RWPE1 (cell line): ENCODE data around the gene GORAB.

Experiments
- CTCF ChIA-PET: fragments of 350-600 bp; sonication (Branson Sonifier 250); formaldehyde crosslinking; extraction: SDS; loops from one replicate; lab custom pipeline; 2021; lab: Yijun Ruan, JAX
- POLR2A ChIA-PET: fragments of 400-600 bp; formaldehyde crosslinking; extraction: SDS; loops from one replicate; lab custom pipeline; 2020; ENCODE audit warnings: antibody characterized with exemption; ENCODE audit not compliant: low non-redundant PET; lab: Yijun Ruan, JAX
- DNase-seq: peaks from one replicate; pipeline ENCODE4 v3.0.0; 2012; ENCODE audit warnings: low spot score
- H3K27ac ChIP-seq: fragments of 450-650 bp; 2 replicates; pipeline ENCODE4 v1.5.1; 2017
- CTCF ChIP-seq: fragments of 450-650 bp; conservative IDR thresholded peaks from 2 replicates; pipeline ENCODE4 v1.5.1; 2017; ENCODE audit warnings: low read depth, mild to moderate bottlenecking

Gene GORAB

GRCh38 chr1:170498876-170499275 lies 33.1 kb upstream of the GORAB start:
- POLR2A ChIA-PET, result no interaction called here
- no peak for TF ChIP-seq CTCF

GRCh38 chr1:170503665-170504064 lies 28.3 kb upstream of the GORAB start:
- no peak overlapping the region for H3K27ac ChIP-seq
- DNase-seq, result no peak
- no peak for TF ChIP-seq CTCF
- ChIA-PET POLR2A (interaction anchor here (0.6 kb wide), 1 partner anchor 365 kb away, joined by 3 read pairs; no protein-coding TSS in a partner anchor), CTCF (interaction anchor here (0.6 kb wide), 1 partner anchor 37 kb away, joined by 4 read pairs; no protein-coding TSS in a partner anchor)

More at GRCh38 chr1:170498876-170499275, 33.1 kb upstream of the GORAB start:
- CTCF ChIA-PET, result no interaction called here
- no peak overlapping the region for H3K27ac ChIP-seq
- no peak for DNase-seq

- no peak for TF ChIP-seq CTCF
- DNase-seq, result no peak
- ChIA-PET POLR2A (no interaction called here), CTCF (no interaction called here)
- no peak overlapping the region for H3K27ac ChIP-seq
Observed at GRCh38 chr1:170510163-170510562, 21.8 kb upstream of the GORAB start.

GRCh38 chr1:170511038-170511437 lies 20.9 kb upstream of the GORAB start:
- CTCF ChIA-PET, result no interaction called here
- POLR2A ChIA-PET, result no interaction called here
- no peak overlapping the region for H3K27ac ChIP-seq
- no peak for DNase-seq
- TF ChIP-seq CTCF, result no peak

- no peak for DNase-seq
Observed at GRCh38 chr1:170513138-170513537, 18.8 kb upstream of the GORAB start.

GRCh38 chr1:170518185-170518834 lies 13.7 kb upstream of the GORAB start:
- H3K27ac ChIP-seq, result no peak overlapping the region
- POLR2A ChIA-PET, result no interaction called here
- no peak for DNase-seq
- TF ChIP-seq CTCF, result no peak
- CTCF ChIA-PET, result no interaction called here

More at GRCh38 chr1:170513138-170513537, 18.8 kb upstream of the GORAB start:
- ChIA-PET CTCF (interaction anchor here (0.6 kb wide), 1 partner anchor 86 kb away, joined by 3 read pairs; no protein-coding TSS in a partner anchor), POLR2A (no interaction called here)
- H3K27ac ChIP-seq, result no peak overlapping the region
- no peak for TF ChIP-seq CTCF
